ENCODE results near the gene ABCC6. TPM values are rescaled to one million over a fixed set of nuclear protein-coding genes. Genes with fewer than 3 reads are reported as not detected.
"Not testable (repeated sequence)": the region's sequence is repeated elsewhere in the genome, so short reads cannot be mapped to it uniquely, and the experiment has no call there.

ABCC6 gene
- total and polyA plus RNA-seq, 8 donors = 10.8 to 30.6 (median 15.7) TPM

DNA sequence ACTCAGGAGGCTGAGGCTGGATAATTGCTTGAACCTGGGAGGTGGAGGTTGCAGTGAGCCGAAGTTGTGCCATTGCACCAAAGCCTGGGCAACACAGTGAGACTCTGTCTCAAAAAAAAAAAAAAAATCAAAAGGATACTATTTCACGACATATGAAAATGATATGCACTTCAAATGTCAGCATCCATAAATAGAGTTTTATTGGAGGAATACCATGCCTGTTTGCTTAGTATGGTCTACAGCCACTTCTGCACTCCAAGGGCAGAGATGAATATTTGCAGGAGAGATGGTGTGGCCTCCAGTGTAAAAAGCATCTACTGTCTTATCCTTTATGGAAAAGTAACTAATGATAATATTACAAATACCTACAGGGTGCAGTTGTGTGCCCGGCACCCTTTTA lies 27.2 kb downstream of the ABCC6 start:
- TF ChIP-seq, protein P1, sequence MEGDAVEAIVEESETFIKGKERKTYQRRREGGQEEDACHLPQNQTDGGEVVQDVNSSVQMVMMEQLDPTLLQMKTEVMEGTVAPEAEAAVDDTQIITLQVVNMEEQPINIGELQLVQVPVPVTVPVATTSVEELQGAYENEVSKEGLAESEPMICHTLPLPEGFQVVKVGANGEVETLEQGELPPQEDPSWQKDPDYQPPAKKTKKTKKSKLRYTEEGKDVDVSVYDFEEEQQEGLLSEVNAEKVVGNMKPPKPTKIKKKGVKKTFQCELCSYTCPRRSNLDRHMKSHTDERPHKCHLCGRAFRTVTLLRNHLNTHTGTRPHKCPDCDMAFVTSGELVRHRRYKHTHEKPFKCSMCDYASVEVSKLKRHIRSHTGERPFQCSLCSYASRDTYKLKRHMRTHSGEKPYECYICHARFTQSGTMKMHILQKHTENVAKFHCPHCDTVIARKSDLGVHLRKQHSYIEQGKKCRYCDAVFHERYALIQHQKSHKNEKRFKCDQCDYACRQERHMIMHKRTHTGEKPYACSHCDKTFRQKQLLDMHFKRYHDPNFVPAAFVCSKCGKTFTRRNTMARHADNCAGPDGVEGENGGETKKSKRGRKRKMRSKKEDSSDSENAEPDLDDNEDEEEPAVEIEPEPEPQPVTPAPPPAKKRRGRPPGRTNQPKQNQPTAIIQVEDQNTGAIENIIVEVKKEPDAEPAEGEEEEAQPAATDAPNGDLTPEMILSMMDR (IDR thresholded peaks at IDR 0.05) = no peak
- 81 to 88% methylated on average over 3 of the region's 3 CpGs for WGBS, 2 donors

DNA sequence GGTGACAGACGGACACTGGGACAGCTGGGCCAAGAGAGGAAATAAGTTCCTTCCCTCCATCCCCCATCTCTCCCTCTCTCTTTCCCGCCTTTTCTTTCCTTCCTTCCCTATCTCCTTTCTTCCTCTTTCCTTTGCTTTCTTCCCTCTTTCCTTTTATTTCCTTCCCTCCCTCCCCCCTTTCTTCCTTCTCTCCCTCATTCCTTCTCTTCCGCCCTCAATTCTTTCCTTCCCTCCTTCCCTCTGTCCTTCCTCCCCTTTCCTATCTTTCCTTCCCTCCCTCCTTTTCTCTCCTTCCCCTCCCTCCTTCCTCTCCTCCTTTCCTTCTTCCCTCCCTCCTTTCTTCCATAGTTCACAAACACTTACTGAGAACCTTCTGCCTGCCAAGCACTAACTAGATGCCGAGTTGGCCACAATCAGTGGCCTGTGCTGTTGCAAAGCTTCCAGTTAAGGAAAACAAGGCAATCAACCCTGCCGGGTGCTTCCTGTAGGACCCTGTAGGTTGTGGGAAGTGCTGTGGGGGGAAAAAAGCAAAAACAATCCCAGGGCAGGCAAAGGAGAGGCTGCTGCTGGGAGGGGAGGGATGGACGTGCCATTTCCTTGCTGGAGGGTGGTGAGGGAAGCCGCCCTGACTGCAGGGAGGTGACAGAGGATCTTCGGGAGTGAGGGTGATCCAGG lies 31.7 kb downstream of the ABCC6 start:
- Histone ChIP-seq H3K27me3 (no peaks in the 10 kb centered on the region), H3K4me3 (no peak overlapping the region), H3K9me3 (no peaks in the 10 kb centered on the region), H3K27ac (no peak overlapping the region), H3K4me1 (no peaks in the 10 kb centered on the region), H3K36me3 (peaks cover 0 to 10% (median 0%) of the 10 kb centered on the region in 3 donors)
- 89 to 91% methylated on average over 7 to 8 of the region's 8 CpGs for WGBS, 2 donors
- no peak for FAIRE-seq
- no peak for DNase-seq
- TF ChIP-seq, protein P1 (IDR thresholded peaks at IDR 0.05) = no peak
- intact Hi-C loops (cut with DNase I) = no loop called here
- ATAC-seq = no peak

More for the DNA sequence above, 27.2 kb downstream of the ABCC6 start:
- H3K27ac ChIP-seq = no peak overlapping the region
- peaks cover 0 to 17% (median 0%) of the 10 kb centered on the region in 3 donors for H3K36me3 ChIP-seq
- no peak for FAIRE-seq
- intact Hi-C loops (cut with DNase I) = no loop called here
- no peaks in the 10 kb centered on the region for H3K4me1 ChIP-seq
- no peaks in the 10 kb centered on the region for H3K27me3 ChIP-seq
- no peak for DNase-seq
- H3K4me3 ChIP-seq = no peak overlapping the region
- H3K9me3 ChIP-seq = no peaks in the 10 kb centered on the region
- ATAC-seq = no peak

- H3K36me3 ChIP-seq = peaks cover 0 to 10% (median 0%) of the 10 kb centered on the region in 3 donors
- intact Hi-C loops (cut with DNase I); H3K27ac ChIP-seq; H3K27me3 ChIP-seq; H3K4me1 ChIP-seq; H3K9me3 ChIP-seq; ATAC-seq; FAIRE-seq; DNase-seq; H3K4me3 ChIP-seq: not testable (repeated sequence)
- 90 to 93% methylated on average over 12 of the region's 12 CpGs for WGBS, 2 donors
Measured at GRCh38 chr16:16190966-16191365, 32.3 kb downstream of the ABCC6 start.

- H3K36me3 ChIP-seq = peaks cover 0 to 14% (median 0%) of the 10 kb centered on the region in 3 donors
- TF ChIP-seq, protein P1 (IDR thresholded peaks at IDR 0.05) = no peak
- H3K27ac ChIP-seq = no peak overlapping the region
- no peaks in the 10 kb centered on the region for H3K27me3 ChIP-seq
- H3K9me3 ChIP-seq = no peaks in the 10 kb centered on the region
- no peaks in the 10 kb centered on the region for H3K4me1 ChIP-seq
- no peak for ATAC-seq
- no peak for FAIRE-seq
- intact Hi-C loops (cut with DNase I) = no loop called here
- no peak for DNase-seq
- WGBS, 2 donors = 95 to 96% methylated on average over 4 to 5 of the region's 5 CpGs
- no peak overlapping the region for H3K4me3 ChIP-seq
Measured at GRCh38 chr16:16190546-16190945, 32.7 kb downstream of the ABCC6 start.

- 79 to 81% methylated on average over 8 of the region's 8 CpGs for WGBS, 2 donors
- H3K4me3 ChIP-seq = no peak overlapping the region
- intact Hi-C loops (cut with DNase I) = no loop called here
- H3K9me3 ChIP-seq = no peaks in the 10 kb centered on the region
- H3K27me3 ChIP-seq = no peaks in the 10 kb centered on the region
- H3K27ac ChIP-seq = no peak overlapping the region
- TF ChIP-seq, protein P1 (IDR thresholded peaks at IDR 0.05) = no peak
- DNase-seq (no peak), FAIRE-seq (no peak), ATAC-seq (no peak)
- no peaks in the 10 kb centered on the region for H3K4me1 ChIP-seq
- H3K36me3 ChIP-seq = peaks cover 0 to 17% (median 0%) of the 10 kb centered on the region in 3 donors
Measured at GRCh38 chr16:16189842-16190241, 33.5 kb downstream of the ABCC6 start.

Data from pancreas (tissue), 10 donors.